Spleen (tissue), 11 donors: ENCODE measurements around the gene PDCD2. TPM values are rescaled to one million over a fixed set of nuclear protein-coding genes. Genes with fewer than 3 reads are reported as not detected.

Experiments
- DNase-seq: peaks from one replicate; pipeline ENCODE4 v3.0.0-alpha.2; 2020
- H3K27ac ChIP-seq, 8 donors: fragments of 200-600 bp; sonication (generic) in 7 of 8; 1 replicate in 4 of 8; 2 replicates in 4 of 8; pipeline versions ENCODE4 v1.5.0 to v1.8.0; 2016 to 2021; ENCODE audit warnings: inconsistent platforms in 4 of 8, mild to moderate bottlenecking in 4 of 8, moderate library complexity in 1 of 8
- H3K27me3 ChIP-seq, 7 donors: fragments of 200-600 bp; sonication (generic) in 6 of 7; replicated peaks in 1 of 7; 1 replicate in 4 of 7; 2 replicates in 3 of 7; pipeline versions ENCODE4 v1.5.0 to v1.8.0; 2016 to 2021; ENCODE audit warnings: inconsistent platforms in 3 of 7, mild to moderate bottlenecking in 1 of 7
- H3K36me3 ChIP-seq, 6 donors: fragments of 200-600 bp; sonication (generic) in 5 of 6; 1 replicate in 4 of 6; 2 replicates in 2 of 6; pipeline versions ENCODE4 v1.5.0 to v1.8.0; 2016 to 2021; ENCODE audit warnings: inconsistent platforms in 2 of 6
- H3K4me1 ChIP-seq, 6 donors: fragments of 200-600 bp; sonication (generic) in 5 of 6; 1 replicate in 3 of 6; 2 replicates in 3 of 6; pipeline versions ENCODE4 v1.5.0 to v1.8.0; 2016 to 2021; ENCODE audit warnings: inconsistent platforms in 3 of 6
- H3K4me3 ChIP-seq, 8 donors: fragments of 200-600 bp; sonication (generic) in 7 of 8; 1 replicate in 4 of 8; 2 replicates in 4 of 8; pipeline versions ENCODE4 v1.5.0 to v1.8.0; 2016 to 2021; ENCODE audit warnings: inconsistent platforms in 4 of 8, mild to moderate bottlenecking in 4 of 8, moderate library complexity in 2 of 8
- H3K9me3 ChIP-seq, 8 donors: fragments of 200-600 bp; sonication (generic) in 7 of 8; 1 replicate in 4 of 8; 2 replicates in 4 of 8; pipeline versions ENCODE4 v1.5.0 to v1.8.0; 2016 to 2021; ENCODE audit warnings: inconsistent platforms in 4 of 8
- CTCF ChIP-seq, 11 experiments: fragments of 200-600 bp in 7 of 11; fragments of 450-650 bp in 4 of 11; sonication (generic) in 4 of 11; IDR thresholded peaks in 8 of 11; conservative IDR thresholded peaks in 3 of 11; 1 replicate in 7 of 11; 2 replicates in 4 of 11; pipeline versions ENCODE4 v1.4.0 to v1.8.0; 2016 to 2021; ENCODE audit warnings: antibody characterized with exemption in 11 of 11, inconsistent platforms in 4 of 11, mild to moderate bottlenecking in 1 of 11
- POLR2A ChIP-seq, 3 donors: fragments of 450-650 bp; IDR thresholded peaks; one replicate each; pipeline ENCODE4 v1.5.1; 2017; ENCODE audit warnings: antibody characterized with exemption in 3 of 3, mild to moderate bottlenecking in 1 of 3
- POLR2AphosphoS5 ChIP-seq, 3 donors: sonication (generic); formaldehyde crosslinking; IDR thresholded peaks; one replicate each; pipeline ENCODE4 v1.5.1; 2017; ENCODE audit warnings: antibody characterized with exemption in 3 of 3
- WGBS, 5 donors: extraction: QIAGEN DNeasy Blood & Tissue Kit in 3 of 5; methylation state at CpG; one replicate each; pipeline versions ENCODE4 v1.1.5 to v1.1.7; 2013 to 2018; 5-methylcytosine and 5-hydroxymethylcytosine counted together
- intact Hi-C: fragments of 100-400 bp; cut with DNase I; formaldehyde crosslinking; loops from one replicate; pipeline ENCODE4 v1.15.0; 2023; ENCODE audit warnings: low total_unique reads
- polyA plus RNA-seq, 3 donors: library from polyadenylated mRNA; stranded (reverse); fragments of 200-250 nt; gene quantifications; one replicate each; pipeline ENCODE4 v1.2.1, GENCODE V29; 2013
- total RNA-seq, 7 donors: library from RNA; depleted of rRNA in 3 of 7; stranded (reverse); fragments of >200 nt in 3 of 7; fragmentation: NEBNext Ultra II Directional in 4 of 7; extraction: Animal tissue kit (Norgen Biotek cat#: 25700) in 4 of 7; gene quantifications; one replicate each; pipeline versions ENCODE4 v1.1.0 to v1.2.1, GENCODE V29; 2016 to 2021
- donor health status: healthy with polysubstance abuse.
- donor health status: DM: no; HTN: no; CAD: no; lungs with moderate emphysema.
- donor health status: DM: no; HTN: no; CAD: no.
- donor health status: Bipolar disorder and iron deficiency.
- donor health status: healthy.
- donor health status: DM: no; HTN: no; CAD: no.
- donor health status: DM: yes; HTN: yes; CAD: no.

Gene PDCD2
- total and polyA plus RNA-seq, 10 donors = 45.5 to 95.4 (median 61.6) TPM

DNA sequence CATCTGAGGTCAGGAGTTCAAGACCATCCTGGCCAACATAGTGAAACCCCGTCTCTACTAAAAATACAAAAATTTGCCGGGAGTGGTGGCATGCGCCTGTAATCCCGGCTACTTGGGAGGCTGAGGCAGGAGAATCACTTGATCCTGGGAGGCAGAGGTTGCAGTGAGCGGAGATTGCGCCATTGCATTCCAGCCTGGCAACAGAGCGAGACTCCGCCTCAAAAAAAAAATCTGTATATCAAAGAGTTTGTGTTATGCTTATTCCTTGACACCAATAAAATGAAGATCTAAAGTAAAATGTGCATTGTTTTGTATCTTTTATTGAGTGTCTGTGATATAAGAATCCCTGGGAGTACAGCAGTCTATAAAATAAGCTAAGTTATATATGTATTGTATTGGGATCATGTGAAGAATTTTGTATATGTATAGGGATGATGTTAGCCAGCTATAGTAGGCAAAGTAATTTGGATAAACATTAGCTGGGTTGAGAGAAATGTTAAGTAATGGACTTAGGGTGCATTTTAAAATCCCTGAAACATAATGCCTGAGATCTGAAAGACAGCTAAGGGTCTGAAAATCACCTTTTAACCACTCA, 19.4 kb downstream of the PDCD2 start:
- no peak for DNase-seq
- H3K9me3 ChIP-seq = no peaks in the 10 kb centered on the region
- H3K4me1 ChIP-seq = peaks cover 0 to 23% (median 5%) of the 10 kb centered on the region in 6 donors
- intact Hi-C loops = no loop called here
- no peak overlapping the region for H3K4me3 ChIP-seq
- no peak overlapping the region for H3K27ac ChIP-seq
- H3K27me3 ChIP-seq = no peaks in the 10 kb centered on the region
- TF ChIP-seq CTCF (IDR thresholded peaks at IDR 0.05 in 8 of 11, conservative IDR thresholded peaks at IDR 0.05 in 3 of 11) (no peak), POLR2A (IDR thresholded peaks at IDR 0.05) (no peak), POLR2AphosphoS5 (IDR thresholded peaks at IDR 0.05) (no peak)
- H3K36me3 ChIP-seq = peaks cover 9 to 100% (median 78%) of the 10 kb centered on the region in 6 donors
- WGBS, 5 donors = 95 to 98% (median 98%) methylated on average over 7 to 8 of the region's 8 CpGs

DNA sequence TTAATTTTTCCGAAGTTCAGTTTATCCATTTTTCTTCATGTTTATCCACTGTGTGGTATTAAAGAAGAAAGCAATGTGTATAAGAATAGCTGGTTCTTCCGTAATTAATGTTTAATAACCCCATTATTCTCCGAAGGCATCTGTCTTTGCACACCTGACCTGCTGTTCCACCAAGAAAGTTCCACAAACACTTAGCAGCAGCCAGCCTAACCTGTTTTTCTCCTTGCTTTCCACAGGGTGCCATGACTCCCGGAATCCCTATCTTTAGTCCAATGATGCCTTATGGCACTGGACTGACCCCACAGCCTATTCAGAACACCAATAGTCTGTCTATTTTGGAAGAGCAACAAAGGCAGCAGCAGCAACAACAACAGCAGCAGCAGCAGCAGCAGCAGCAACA, 22.9 kb downstream of the PDCD2 start:
- TF ChIP-seq POLR2A (IDR thresholded peaks at IDR 0.05) (no peak), CTCF (IDR thresholded peaks at IDR 0.05 in 8 of 11, conservative IDR thresholded peaks at IDR 0.05 in 3 of 11) (no peak), POLR2AphosphoS5 (IDR thresholded peaks at IDR 0.05) (no peak)
- Histone ChIP-seq H3K27me3 (no peaks in the 10 kb centered on the region), H3K36me3 (peaks cover 2 to 100% (median 64%) of the 10 kb centered on the region in 6 donors), H3K4me1 (peaks cover 0 to 50% (median 20%) of the 10 kb centered on the region in 6 donors), H3K9me3 (no peaks in the 10 kb centered on the region), H3K4me3 (no peak overlapping the region), H3K27ac (no peak overlapping the region)
- 95 to 97% (median 97%) methylated on average over 4 of the region's 4 CpGs for WGBS, 5 donors
- intact Hi-C loops = no loop called here
- DNase-seq = no peak

DNA sequence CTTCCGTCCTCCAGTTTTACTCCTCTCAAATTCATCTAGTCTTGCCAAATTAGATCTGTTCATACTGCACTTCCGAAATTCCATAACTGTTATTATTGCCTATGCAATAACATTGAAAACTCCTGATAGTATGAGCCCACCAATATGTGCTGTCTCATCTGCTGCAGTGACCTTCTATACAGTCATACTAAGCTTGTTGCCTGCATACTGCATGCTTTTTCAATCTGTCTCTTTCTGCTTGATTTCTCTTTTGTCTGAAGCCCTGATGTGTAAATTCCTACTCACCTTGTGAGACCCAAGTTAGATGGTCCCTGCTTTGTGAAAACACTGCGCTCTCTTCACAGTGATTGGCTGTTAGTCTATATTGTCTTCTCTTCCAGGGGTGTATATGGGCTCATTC, 29.1 kb downstream of the PDCD2 start:
- DNase-seq = no peak
- intact Hi-C loops = no loop called here
- H3K27ac ChIP-seq = peak overlapping the region in 3 of 8 donors; percentile 95 to 99 (median 96)
- 52 to 74% (median 69%) methylated on average over 3 of the region's 3 CpGs for WGBS, 5 donors
- TF ChIP-seq CTCF (IDR thresholded peaks at IDR 0.05 in 8 of 11, conservative IDR thresholded peaks at IDR 0.05 in 3 of 11) = no peak
- TF ChIP-seq POLR2AphosphoS5 (IDR thresholded peaks at IDR 0.05) = no peak
- TF ChIP-seq POLR2A (IDR thresholded peaks at IDR 0.05) = no peak
- H3K4me3 ChIP-seq = peak overlapping the region; percentile 85 to 97 (median 94)
- no peaks in the 10 kb centered on the region for H3K9me3 ChIP-seq
- peaks cover 0 to 46% (median 21%) of the 10 kb centered on the region in 6 donors for H3K36me3 ChIP-seq
- H3K4me1 ChIP-seq = peaks cover 34 to 74% (median 55%) of the 10 kb centered on the region in 6 donors
- no peaks in the 10 kb centered on the region for H3K27me3 ChIP-seq

DNA sequence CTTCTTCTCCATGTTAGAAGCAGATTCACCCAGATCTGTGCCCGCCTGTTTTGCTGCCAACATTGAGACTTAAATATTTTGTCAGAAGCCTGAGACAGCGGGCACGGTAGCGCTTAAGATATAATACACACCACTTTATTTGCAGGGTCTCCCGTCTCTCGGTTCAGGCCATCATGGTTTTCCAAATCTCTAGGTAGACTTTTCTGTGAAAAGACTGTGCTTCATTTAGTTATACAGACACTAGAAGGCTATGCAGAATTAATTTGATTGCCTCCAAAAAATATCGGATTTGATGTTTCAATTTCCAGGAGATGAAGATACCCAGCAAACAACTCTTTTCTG, 29.7 kb downstream of the PDCD2 start:
- DNase-seq = no peak
- intact Hi-C loops = no loop called here
- Histone ChIP-seq H3K4me3 (peak overlapping the region; percentile 85 to 97 (median 94)), H3K9me3 (no peaks in the 10 kb centered on the region), H3K36me3 (peaks cover 0 to 46% (median 25%) of the 10 kb centered on the region in 6 donors), H3K4me1 (peaks cover 40 to 76% (median 60%) of the 10 kb centered on the region in 6 donors), H3K27me3 (no peaks in the 10 kb centered on the region), H3K27ac (peak overlapping the region; percentile 87 to 99 (median 96))
- TF ChIP-seq POLR2A (IDR thresholded peaks at IDR 0.05) = no peak
- no peak for TF ChIP-seq POLR2AphosphoS5 (IDR thresholded peaks at IDR 0.05)
- TF ChIP-seq CTCF (IDR thresholded peaks at IDR 0.05 in 8 of 11, conservative IDR thresholded peaks at IDR 0.05 in 3 of 11) = no peak
- WGBS, 5 donors = 1 to 4% (median 2%) methylated on average over 7 of the region's 7 CpGs
